Smooth muscle cell (in vitro differentiated cells): ENCODE data around the gene C1orf115. TPM values are rescaled to one million over a fixed set of nuclear protein-coding genes. Genes with fewer than 3 reads are reported as not detected.

ENCODE experiments used
- DNase-seq: peaks from one replicate; lab custom pipeline; 2025; ENCODE audit not compliant: unreplicated experiment; lab: John Stamatoyannopoulos, UW
- H2AFZ ChIP-seq: fragments of 200-600 bp; sonication (generic); 2 replicates; pipeline ENCODE4 v1.6.0; 2016; ENCODE audit warnings: antibody characterized with exemption, low read depth, mild to moderate bottlenecking
- H3F3A ChIP-seq: fragments of 200-600 bp; sonication (generic); 2 replicates; pipeline ENCODE4 v1.6.0; 2017; ENCODE audit warnings: antibody characterized with exemption, low read depth
- H3K27ac ChIP-seq: fragments of 200-600 bp; sonication (generic); 2 replicates; pipeline ENCODE4 v1.5.1; 2016; ENCODE audit warnings: low read depth, mild to moderate bottlenecking
- H3K27me3 ChIP-seq: fragments of 200-600 bp; sonication (generic); 2 replicates; pipeline ENCODE4 v1.6.1; 2016; ENCODE audit warnings: low read depth, mild to moderate bottlenecking
- H3K36me3 ChIP-seq: fragments of 200-600 bp; sonication (generic); 2 replicates; pipeline ENCODE4 v1.5.1; 2016; ENCODE audit warnings: low read depth
- H3K4me1 ChIP-seq: fragments of 200-600 bp; sonication (generic); 2 replicates; pipeline ENCODE4 v1.5.1; 2016; ENCODE audit warnings: low read depth
- H3K4me2 ChIP-seq: fragments of 200-600 bp; sonication (generic); 2 replicates; pipeline ENCODE4 v1.6.0; 2016; ENCODE audit warnings: mild to moderate bottlenecking
- H3K4me3 ChIP-seq: fragments of 200-600 bp; sonication (generic); 2 replicates; pipeline ENCODE4 v1.5.1; 2016; ENCODE audit warnings: mild to moderate bottlenecking
- H3K79me2 ChIP-seq: fragments of 200-600 bp; sonication (generic); 2 replicates; pipeline ENCODE4 v1.6.0; 2016; ENCODE audit warnings: low read depth, mild to moderate bottlenecking
- H3K9ac ChIP-seq: fragments of 200-600 bp; sonication (generic); 2 replicates; pipeline ENCODE4 v1.6.0; 2016; ENCODE audit warnings: low read depth
- H3K9me3 ChIP-seq: fragments of 200-600 bp; sonication (generic); replicated peaks from 2 replicates; pipeline ENCODE4 v1.5.1; 2016; ENCODE audit warnings: low read depth
- H4K20me1 ChIP-seq: fragments of 200-600 bp; sonication (generic); 2 replicates; pipeline ENCODE4 v1.6.0; 2016; ENCODE audit warnings: low read depth
- CTCF ChIP-seq: fragments of 200-600 bp; sonication (generic); IDR thresholded peaks from 2 replicates; pipeline ENCODE4 v1.5.1; 2017; ENCODE audit warnings: borderline replicate concordance, mild to moderate bottlenecking, antibody characterized with exemption; ENCODE audit not compliant: insufficient read depth, poor library complexity, severe bottlenecking
- WGBS: methylation state at CpG from one replicate; pipeline ENCODE4 v1.1.7; 2016; ENCODE audit warnings: low lambda C conversion rate; 5-methylcytosine and 5-hydroxymethylcytosine counted together
- polyA plus RNA-seq: library from polyadenylated mRNA; unstranded; fragments of >200 nt; fragmentation: Nextera tagmentation; extraction: Ambion mirVana; gene quantifications from 2 replicates; pipeline ENCODE4 v1.2.1, GENCODE V29; 2016
- total RNA-seq: library from RNA; depleted of rRNA; stranded (reverse); fragments of >200 nt; gene quantifications from 2 replicates; pipeline ENCODE4 v1.2.3, GENCODE V29; 2014

Gene C1orf115
- total and polyA plus RNA-seq, 2 experiments from 2014 or later, result 0.05 to 1.2 TPM

- Histone ChIP-seq H3K27ac (no peak overlapping the region), H3K4me3 (no peak overlapping the region), H3K4me2 (no peak overlapping the region), H3K9ac (no peak overlapping the region), H3K4me1 (no peaks in the 10 kb centered on the region), H3K9me3 (no peaks in the 10 kb centered on the region), H3K27me3 (peaks cover 29% of the 10 kb centered on the region), H3K36me3 (no peaks in the 10 kb centered on the region), H4K20me1 (no peaks in the 10 kb centered on the region), H2AFZ (no peak overlapping the region), H3F3A (no peaks in the 10 kb centered on the region), H3K79me2 (no peaks in the 10 kb centered on the region)
- WGBS, result 95% methylated on average over 16 of the region's 16 CpGs
- no peak for TF ChIP-seq CTCF
- DNase-seq, result no peak
These were observed 6.2 kb downstream of the C1orf115 start for GRCh38 chr1:220696226-220696862.

GRCh38 chr1:220696863-220697231, 6.7 kb downstream of the C1orf115 start:
- Histone ChIP-seq H4K20me1 (no peaks in the 10 kb centered on the region), H3K4me2 (no peak overlapping the region), H3K4me1 (no peaks in the 10 kb centered on the region), H3K79me2 (no peaks in the 10 kb centered on the region), H3K4me3 (no peak overlapping the region), H2AFZ (no peak overlapping the region), H3K9me3 (no peaks in the 10 kb centered on the region), H3K27me3 (peaks cover 24% of the 10 kb centered on the region), H3K36me3 (no peaks in the 10 kb centered on the region), H3K9ac (no peak overlapping the region), H3F3A (no peaks in the 10 kb centered on the region), H3K27ac (no peak overlapping the region)
- no peak for TF ChIP-seq CTCF
- DNase-seq, result no peak
- 70% methylated on average over 9 of the region's 9 CpGs for WGBS

- no peak overlapping the region for H3K9ac ChIP-seq
- H3K27ac ChIP-seq, result no peak overlapping the region
- TF ChIP-seq CTCF, result no peak
- H3K36me3 ChIP-seq, result no peaks in the 10 kb centered on the region
- no peak overlapping the region for H3K4me2 ChIP-seq
- H4K20me1 ChIP-seq, result no peaks in the 10 kb centered on the region
- H2AFZ ChIP-seq, result no peak overlapping the region
- WGBS, result 88% methylated on average over 6 of the region's 6 CpGs
- no peaks in the 10 kb centered on the region for H3F3A ChIP-seq
- no peaks in the 10 kb centered on the region for H3K4me1 ChIP-seq
- H3K79me2 ChIP-seq, result no peaks in the 10 kb centered on the region
- DNase-seq, result no peak
- H3K27me3 ChIP-seq, result peaks cover 19% of the 10 kb centered on the region
- no peak overlapping the region for H3K4me3 ChIP-seq
- no peaks in the 10 kb centered on the region for H3K9me3 ChIP-seq
These were observed 7.2 kb downstream of the C1orf115 start for GRCh38 chr1:220697326-220697725.

- Histone ChIP-seq H4K20me1 (no peaks in the 10 kb centered on the region), H3K27ac (no peak overlapping the region), H3K36me3 (no peaks in the 10 kb centered on the region), H3K4me1 (no peaks in the 10 kb centered on the region), H3K27me3 (peaks cover 6% of the 10 kb centered on the region), H3K9ac (no peak overlapping the region), H3K4me3 (no peak overlapping the region), H2AFZ (no peak overlapping the region), H3K4me2 (no peak overlapping the region), H3F3A (no peaks in the 10 kb centered on the region), H3K79me2 (no peaks in the 10 kb centered on the region), H3K9me3 (no peaks in the 10 kb centered on the region)
- no peak for DNase-seq
- WGBS, result 85% methylated on average over 5 of the region's 5 CpGs
- no peak for TF ChIP-seq CTCF
These were observed 8.4 kb downstream of the C1orf115 start for GRCh38 chr1:220698607-220699016.
